Endothelial cell of coronary artery (primary cell): ENCODE data around the gene RFPL3. TPM values are rescaled to one million over a fixed set of nuclear protein-coding genes. Genes with fewer than 3 reads are reported as not detected.

ENCODE experiments used
- total RNA-seq: library from RNA; depleted of rRNA; stranded (reverse); fragments of >200 nt; gene quantifications from 2 replicates; pipeline ENCODE4 v1.2.3, GENCODE V29; 2014

The RFPL3 gene
- total RNA-seq = not detected in 2 replicates

DNA sequence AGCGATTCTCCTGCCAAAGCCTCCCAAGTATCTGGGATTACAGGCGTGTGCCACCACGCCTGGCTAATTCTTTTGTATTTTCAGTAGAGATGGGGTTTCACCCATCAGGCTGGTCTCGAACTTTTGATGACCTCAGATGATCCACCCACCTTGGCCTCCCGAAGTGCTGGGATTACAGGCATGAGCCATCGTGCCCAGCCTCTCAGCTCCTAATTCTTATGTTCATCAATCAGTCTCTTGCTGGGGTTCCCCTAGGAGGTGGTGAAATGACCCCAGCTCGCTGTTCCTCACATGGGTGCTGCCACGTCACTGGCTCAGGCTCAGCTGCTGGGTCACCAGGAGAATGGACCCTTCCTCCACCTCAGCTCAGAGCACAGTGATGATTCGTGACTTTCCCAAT is at the start of gene RFPL3:
Gene RFPL3, plus strand, starts transcription at position 301 of the 400 bp plus-strand sequence. CDS start 205 bp downstream, outside the sequence.

Other genes starting within 250 kb of the RFPL3 start
- gene C22orf42, start 198.6 kb upstream of the RFPL3 start, total RNA-seq = not detected in 2 replicates
- gene RFPL2, start 152.8 kb upstream of the RFPL3 start, total RNA-seq = not detected in 2 replicates
- 0.94 and 2.1 TPM in 2 replicates for gene SLC5A4, start 102.5 kb upstream of the RFPL3 start, total RNA-seq
- 158 and 189 TPM in 2 replicates for gene RTCB, start 54.4 kb downstream of the RFPL3 start, total RNA-seq
- gene BPIFC, start 106.6 kb downstream of the RFPL3 start, total RNA-seq = not detected in 2 replicates
- gene FBXO7, start 116.9 kb downstream of the RFPL3 start, total RNA-seq = 42.8 and 47.1 TPM in 2 replicates